Measurements from ENCODE around the gene TMCO4.

Gene TMCO4

DNA sequence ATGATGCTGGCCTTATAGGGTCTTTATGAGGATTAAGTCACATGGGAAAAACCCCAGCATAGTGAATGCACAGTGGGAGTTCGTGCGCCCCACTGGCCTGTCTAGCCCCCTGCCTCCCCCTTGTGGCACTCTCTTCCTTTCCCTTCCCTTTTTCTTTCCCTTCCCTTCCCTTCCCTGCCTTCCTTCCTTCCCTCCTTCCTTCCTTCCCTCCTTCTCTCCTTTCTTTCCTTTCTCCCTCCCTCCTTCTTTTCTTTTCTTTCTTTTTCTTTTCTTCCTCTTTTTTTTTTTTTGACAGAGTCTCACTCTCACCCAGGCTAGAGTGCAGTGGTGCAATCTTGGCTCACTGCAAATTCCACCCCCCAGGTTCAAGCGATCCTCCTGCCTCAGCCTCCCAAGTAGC lies 96.4 kb downstream of the TMCO4 start:
- no peak for DNase-seq (ENCODE audit: low read depth)
- no peak overlapping the region for H3K4me3 ChIP-seq (ENCODE audit: low read depth, low read length)
- TF ChIP-seq, protein P1, sequence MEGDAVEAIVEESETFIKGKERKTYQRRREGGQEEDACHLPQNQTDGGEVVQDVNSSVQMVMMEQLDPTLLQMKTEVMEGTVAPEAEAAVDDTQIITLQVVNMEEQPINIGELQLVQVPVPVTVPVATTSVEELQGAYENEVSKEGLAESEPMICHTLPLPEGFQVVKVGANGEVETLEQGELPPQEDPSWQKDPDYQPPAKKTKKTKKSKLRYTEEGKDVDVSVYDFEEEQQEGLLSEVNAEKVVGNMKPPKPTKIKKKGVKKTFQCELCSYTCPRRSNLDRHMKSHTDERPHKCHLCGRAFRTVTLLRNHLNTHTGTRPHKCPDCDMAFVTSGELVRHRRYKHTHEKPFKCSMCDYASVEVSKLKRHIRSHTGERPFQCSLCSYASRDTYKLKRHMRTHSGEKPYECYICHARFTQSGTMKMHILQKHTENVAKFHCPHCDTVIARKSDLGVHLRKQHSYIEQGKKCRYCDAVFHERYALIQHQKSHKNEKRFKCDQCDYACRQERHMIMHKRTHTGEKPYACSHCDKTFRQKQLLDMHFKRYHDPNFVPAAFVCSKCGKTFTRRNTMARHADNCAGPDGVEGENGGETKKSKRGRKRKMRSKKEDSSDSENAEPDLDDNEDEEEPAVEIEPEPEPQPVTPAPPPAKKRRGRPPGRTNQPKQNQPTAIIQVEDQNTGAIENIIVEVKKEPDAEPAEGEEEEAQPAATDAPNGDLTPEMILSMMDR (conservative IDR thresholded peaks at IDR 0.05; ENCODE audit: low read depth, low read length) = no peak

DNA sequence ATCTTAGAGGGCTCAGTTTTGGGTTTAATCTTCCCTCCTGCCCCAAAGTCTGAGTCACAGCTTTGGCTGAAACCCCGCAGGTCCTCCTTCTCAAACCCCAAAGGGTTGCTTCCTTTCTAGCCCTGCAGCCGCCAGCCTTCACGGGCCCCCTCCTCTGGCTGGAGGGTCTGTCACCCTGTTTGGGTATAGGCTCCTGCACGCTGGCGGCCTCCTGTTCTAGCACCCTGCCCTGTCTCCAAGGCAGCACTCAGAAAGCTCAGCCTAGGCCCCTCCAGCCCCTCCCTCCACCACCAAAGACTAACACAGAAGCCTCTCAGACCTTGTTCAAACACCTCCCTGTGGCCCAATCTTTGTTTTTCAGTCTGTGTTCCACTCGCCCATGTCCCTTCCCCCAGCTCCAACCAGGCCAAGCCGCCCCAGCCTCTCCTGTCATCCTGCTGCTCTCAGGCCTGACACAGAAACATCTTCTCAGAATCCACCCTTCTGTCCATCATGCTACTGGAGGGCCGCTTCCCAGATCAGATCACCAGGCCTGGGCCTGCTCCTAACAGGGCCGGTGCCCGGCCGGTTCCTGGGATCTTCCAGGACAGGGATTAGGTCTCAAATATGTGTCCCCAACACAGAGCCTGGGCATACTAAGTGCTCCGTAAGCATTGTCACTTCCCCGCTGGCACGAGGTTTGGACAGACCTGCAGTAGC lies 99.5 kb downstream of the TMCO4 start:
- H3K4me3 ChIP-seq (ENCODE audit: low read depth, low read length) = no peak overlapping the region
- DNase-seq (ENCODE audit: low read depth) = no peak
- TF ChIP-seq, protein P1 (conservative IDR thresholded peaks at IDR 0.05; ENCODE audit: low read depth, low read length) = no peak

- DNase-seq (ENCODE audit: low read depth) = no peak
- TF ChIP-seq, protein P1 (conservative IDR thresholded peaks at IDR 0.05; ENCODE audit: low read depth, low read length) = no peak
- H3K4me3 ChIP-seq (ENCODE audit: low read depth, low read length) = no peak overlapping the region
Observed at GRCh38 chr1:19698181-19698580, 101.5 kb downstream of the TMCO4 start.

- no peak overlapping the region for H3K4me3 ChIP-seq (ENCODE audit: low read depth, low read length)
- no peak for DNase-seq (ENCODE audit: low read depth)
- TF ChIP-seq, protein P1 (conservative IDR thresholded peaks at IDR 0.05; ENCODE audit: low read depth, low read length) = no peak
Observed at GRCh38 chr1:19696820-19697219, 102.9 kb downstream of the TMCO4 start.

DNA sequence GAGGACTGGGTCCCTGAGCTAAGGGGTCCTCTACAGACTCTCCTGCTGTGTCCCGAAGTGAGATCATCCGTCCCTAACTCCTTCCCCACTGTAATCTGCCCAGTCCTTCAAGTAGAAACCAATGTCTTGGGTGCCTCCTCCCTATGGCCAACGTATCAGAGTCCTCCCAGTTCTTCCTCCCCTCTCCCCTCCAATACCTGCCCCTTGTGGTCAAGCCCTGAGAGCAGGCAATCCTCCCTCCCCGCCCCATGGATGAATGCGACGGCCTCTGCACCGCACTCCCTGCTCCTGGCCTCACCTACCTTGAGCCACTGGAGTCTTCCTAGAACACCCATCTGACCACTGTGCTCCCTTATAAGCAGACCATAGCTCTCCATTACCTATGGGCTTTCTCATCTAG lies 103.9 kb downstream of the TMCO4 start:
- no peak for DNase-seq (ENCODE audit: low read depth)
- TF ChIP-seq, protein P1 (conservative IDR thresholded peaks at IDR 0.05; ENCODE audit: low read depth, low read length) = no peak

GRCh38 chr1:19694298-19694697 lies 105.4 kb downstream of the TMCO4 start:
- TF ChIP-seq, protein P1 (conservative IDR thresholded peaks at IDR 0.05; ENCODE audit: low read depth, low read length) = no peak
- H3K4me3 ChIP-seq (ENCODE audit: low read depth, low read length) = no peak overlapping the region
- DNase-seq (ENCODE audit: low read depth) = no peak

More for the DNA sequence above, 103.9 kb downstream of the TMCO4 start:
- H3K4me3 ChIP-seq (ENCODE audit: low read depth, low read length) = no peak overlapping the region

GRCh38 chr1:19690342-19690741 lies 109.4 kb downstream of the TMCO4 start:
- DNase-seq (ENCODE audit: low read depth) = no peak
- TF ChIP-seq, protein P1 (conservative IDR thresholded peaks at IDR 0.05; ENCODE audit: low read depth, low read length) = no peak
- no peak overlapping the region for H3K4me3 ChIP-seq (ENCODE audit: low read depth, low read length)
